Mammary microvascular endothelial cell (primary cell): Measurements from ENCODE around the gene PBLD. TPM values are rescaled to one million over a fixed set of nuclear protein-coding genes. Genes with fewer than 3 reads are reported as not detected.

Experiments
- total RNA-seq: library from RNA; depleted of rRNA; stranded (reverse); fragments of >200 nt; gene quantifications from 2 replicates; pipeline ENCODE4 v1.2.3, GENCODE V29; 2015

PBLD gene
- 2.5 TPM in 2 replicates for total RNA-seq

DNA sequence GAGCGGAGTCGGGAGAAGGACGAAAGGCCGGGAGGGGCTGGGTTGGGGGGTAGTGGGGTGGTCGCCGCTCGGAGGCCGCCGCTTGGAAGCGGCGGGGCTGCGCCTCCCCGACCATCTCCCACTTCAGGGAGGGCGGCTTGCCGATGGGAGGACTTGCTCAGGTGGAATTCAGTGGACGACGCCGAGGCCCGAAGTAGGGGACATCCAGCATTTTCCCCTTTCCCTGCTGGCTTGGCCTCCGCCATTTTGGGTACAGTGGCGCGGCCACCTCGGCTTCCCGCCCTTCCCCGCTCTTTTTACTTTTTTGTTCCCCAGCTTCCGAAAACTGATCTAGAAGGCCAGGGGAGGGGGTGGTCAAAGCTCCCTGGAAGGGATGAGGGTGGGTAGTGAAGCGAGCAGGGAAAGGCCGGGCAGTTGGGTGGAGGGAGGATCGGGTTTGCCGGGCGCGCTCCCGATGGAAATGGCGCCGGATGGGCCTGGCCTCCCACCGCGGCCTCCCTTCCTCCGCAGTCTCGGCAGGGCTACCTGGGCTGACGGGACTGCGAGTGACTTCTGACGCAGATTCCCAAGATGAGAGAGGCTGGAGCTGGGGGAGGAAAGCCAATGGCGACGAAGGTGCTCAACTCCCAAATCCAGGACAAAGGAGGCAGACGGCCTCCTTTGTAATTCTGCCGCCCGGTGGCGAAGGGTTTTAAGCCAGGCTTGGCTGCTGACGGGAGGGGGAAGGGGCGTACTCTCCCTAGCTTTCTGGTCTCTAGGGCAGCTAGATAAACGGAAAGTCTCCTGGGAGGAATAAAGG is at the start of gene PBLD:
Gene PBLD (minus strand): TSS at position 670 of the 799 bp plus-strand sequence. CDS start 26,084 bp downstream, outside the sequence.

DNA sequence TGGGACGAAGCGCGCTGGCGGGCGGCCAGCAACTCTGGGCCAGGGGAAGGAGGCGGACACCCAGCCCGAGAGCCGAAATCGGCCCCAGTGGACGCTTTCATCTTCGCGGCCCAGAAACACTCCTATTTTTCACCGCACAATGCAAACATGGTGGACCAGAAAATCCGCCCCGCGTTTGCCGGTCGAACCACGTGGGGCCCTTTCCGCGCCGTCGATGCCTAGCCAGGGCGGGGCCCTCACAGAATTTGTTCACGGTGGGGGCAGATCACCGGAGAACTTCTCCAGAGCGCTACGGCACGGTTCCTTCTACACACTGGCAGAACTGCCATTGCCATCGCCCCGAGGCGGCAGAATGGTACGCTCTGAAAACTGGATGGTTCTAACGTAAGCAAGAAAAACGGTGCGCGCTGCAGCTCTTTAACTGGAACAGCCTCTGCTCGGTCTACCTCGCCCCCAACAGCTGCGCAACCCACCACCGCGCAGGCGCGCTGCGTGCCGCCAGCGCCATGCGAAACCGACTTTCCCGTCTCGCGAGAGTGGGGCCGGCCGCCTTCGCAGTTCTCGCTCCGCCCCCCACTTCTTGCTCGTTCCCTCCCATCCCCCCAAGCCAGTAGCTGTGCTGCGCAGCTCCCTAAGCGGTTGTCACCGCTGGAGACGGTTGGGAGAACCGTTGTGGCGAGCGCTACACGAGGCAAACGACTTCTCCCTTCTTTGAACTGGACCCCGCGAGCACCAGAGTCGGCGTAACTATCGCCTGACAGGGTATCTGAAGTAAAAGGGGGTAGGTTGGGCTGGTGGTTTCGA is 1.1 kb downstream of the PBLD start, which contains the start of gene HNRNPH3:
Gene HNRNPH3 (plus strand): TSS at position 610 of the 804 bp plus-strand sequence. CDS start 5,158 bp downstream, outside the sequence.

Other genes with a start within 250 kb of the PBLD start
- gene MYPN, start 223.4 kb downstream of the PBLD start, total RNA-seq: 0.40 and 0.79 TPM in 2 replicates
- gene ATOH7, start 100.8 kb downstream of the PBLD start, total RNA-seq: not detected in 2 replicates
- gene HNRNPH3, start 864 bp downstream of the PBLD start, total RNA-seq: 21.5 and 25.9 TPM in 2 replicates
- 11.9 and 12.2 TPM in 2 replicates for gene RUFY2, start 74.3 kb upstream of the PBLD start, total RNA-seq
- gene DNA2, start 139.0 kb upstream of the PBLD start, total RNA-seq: 6.0 and 8.7 TPM in 2 replicates
- gene SLC25A16, start 194.6 kb upstream of the PBLD start, total RNA-seq: 5.3 and 20.5 TPM in 2 replicates
- gene TET1, start 227.4 kb upstream of the PBLD start, total RNA-seq: 0.40 and 0.69 TPM in 2 replicates